Nucleus accumbens (tissue), 56 donors: ENCODE data around the gene SLC25A45.
A peak's percentile ranks its signal among the peaks of the same experiment; 100 is the strongest.
"Not testable (repeated sequence)": the region's sequence is repeated elsewhere in the genome, so short reads cannot be mapped to it uniquely, and the experiment has no call there.

Experiments used
- DNase-seq, 56 donors: peaks; one replicate each; lab custom pipeline; 2025; lab: John Stamatoyannopoulos, UW

The SLC25A45 gene

DNA sequence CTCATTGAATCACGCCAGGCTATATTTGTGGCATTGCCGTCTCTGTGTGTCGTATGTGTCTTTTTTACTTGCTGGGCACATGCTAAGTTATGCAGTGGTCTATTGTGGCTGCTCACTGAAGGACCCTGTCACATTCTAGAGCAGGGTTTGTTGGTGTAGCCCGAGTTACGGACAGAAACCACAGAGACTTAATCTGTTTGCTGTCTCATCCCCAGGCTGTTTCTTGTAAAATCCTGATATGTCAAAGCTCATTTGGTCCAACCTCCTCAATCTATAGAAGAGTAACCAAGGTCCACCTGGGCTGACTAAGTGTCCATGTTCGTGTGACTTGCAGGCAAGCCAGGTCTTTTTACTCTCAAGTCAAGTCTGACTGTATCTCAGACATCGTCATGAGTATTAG is 43.8 kb downstream of the SLC25A45 start:
- no peak for DNase-seq

DNA sequence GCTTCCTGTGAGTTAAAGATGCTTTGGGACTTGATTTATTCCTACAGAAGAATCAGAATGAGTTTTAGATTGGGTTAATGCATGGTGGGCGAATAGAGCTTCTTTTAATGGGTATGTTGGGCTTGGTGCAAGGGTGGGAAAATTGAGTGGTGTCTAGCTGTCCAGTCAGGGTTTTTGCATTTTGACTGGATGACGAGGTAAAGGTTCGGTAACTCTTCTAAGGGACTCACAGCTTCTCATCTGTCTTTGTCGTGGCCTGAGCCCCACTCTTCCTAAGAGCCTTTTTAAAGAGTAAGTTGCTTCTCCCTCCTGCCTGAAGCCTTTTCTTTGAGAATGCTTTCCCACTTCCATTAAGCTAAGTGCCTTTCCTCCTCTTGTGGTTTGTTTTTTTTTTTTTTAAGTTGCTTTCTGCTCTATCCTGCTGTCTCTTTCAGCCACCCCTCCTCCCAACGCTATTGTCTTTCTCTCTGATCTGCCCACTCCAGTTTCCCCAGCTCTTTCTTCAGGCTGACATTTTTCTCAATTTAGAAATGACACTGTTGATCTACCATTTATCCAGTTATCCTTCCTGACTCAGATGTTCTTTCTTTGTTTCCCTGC is 47.6 kb downstream of the SLC25A45 start:
- DNase-seq: no peak

DNA sequence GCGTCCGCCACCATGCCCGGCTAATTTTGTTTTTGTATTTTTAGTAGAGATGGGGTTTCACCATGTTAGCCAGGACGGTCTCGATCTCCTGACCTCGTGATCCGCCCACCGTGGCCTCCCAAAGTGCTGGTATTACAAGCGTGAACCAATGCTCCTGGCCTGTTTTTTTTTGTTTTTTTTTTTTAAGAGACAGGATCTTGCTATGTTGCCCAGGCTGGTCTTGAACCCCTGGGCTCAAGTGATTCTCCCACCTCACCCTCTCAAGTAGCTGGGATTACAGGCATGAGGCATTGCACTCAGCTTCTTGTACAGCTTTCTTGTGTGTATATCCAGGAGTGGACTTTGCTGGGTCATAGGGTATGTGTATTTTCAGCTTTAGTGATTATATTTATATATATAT is 49.9 kb downstream of the SLC25A45 start:
- DNase-seq: not testable (repeated sequence)

DNA sequence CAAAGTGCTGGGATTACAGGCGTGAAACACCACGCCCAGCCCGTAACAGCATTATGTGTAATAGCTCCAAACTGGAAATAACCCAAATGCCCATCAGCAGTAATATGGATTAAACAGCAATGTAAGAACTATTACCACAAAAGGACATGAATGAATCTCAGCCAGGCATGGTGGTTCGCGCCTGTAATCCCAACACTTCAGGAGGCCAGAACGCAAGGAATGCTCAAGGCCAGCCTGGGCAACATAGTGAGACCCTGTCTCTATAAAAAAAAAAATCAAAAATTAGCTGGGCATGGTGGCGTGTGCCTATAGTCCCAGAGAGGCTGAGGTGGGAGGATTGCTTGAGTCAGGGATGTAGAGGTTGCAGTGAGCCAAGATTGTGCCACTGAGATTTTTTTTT is 51.9 kb downstream of the SLC25A45 start:
- no peak for DNase-seq

DNA sequence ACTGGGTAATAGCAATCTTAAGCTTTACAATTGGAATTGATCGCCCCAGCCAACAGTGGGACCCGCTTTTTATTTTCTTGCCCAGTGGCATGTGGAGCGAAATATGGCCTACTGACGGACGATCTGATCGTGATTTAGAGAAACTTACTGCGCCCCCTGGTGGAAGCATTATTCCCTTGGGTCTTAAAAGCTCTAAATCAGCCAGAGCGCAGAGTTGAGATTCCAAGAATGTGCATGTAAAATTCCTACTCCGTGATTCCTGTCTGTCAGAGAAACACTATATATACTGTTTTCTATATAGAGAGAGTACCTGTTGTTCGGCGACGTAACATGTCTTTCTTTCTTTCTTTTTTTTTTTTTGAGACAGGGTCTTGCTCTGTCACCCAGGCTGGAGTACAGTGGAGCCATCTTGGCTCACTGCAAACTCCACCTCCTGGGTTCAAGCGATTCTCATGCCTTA is 52.5 kb downstream of the SLC25A45 start:
- DNase-seq: peak in 51 of 56 donors; percentile 10 to 96 (median 65)

DNA sequence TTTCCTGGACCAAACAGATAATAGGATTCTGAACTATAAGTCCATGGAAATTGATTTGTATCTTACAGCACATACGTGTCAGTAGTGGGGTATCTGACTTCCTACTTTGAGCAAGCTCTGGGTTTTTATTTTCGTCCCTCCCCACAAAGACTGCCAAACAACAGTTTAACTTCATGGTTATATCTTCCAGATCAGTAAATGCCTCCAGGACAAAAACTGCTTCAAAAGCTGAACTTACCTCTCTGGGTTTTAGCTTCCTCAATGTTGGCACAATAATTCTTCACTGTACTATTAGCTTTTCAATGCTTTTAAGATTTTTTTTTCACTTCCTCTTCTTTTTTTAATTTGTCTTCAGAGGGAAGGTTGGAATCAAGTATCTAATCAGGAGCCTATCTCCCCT is 53.0 kb downstream of the SLC25A45 start:
- no peak for DNase-seq

DNA sequence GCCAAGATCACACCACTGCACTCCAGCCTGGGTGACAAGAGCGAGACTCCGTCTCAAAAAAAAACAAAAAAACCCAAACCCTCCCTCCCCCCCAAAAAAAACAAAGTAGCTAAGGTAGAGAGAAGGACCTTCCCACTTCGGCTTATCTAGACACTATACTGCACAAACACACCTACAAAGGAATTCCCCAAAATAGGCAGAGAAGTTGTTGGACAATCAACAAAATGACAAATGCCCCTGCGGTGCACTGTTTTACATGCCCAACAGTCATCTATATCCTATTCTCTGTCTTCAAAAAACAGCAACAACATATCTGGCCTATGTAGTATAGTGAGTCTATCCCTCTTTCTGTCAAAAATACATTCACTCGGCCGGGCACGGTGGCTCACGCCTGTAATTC is 55.4 kb downstream of the SLC25A45 start:
- DNase-seq: no peak

DNA sequence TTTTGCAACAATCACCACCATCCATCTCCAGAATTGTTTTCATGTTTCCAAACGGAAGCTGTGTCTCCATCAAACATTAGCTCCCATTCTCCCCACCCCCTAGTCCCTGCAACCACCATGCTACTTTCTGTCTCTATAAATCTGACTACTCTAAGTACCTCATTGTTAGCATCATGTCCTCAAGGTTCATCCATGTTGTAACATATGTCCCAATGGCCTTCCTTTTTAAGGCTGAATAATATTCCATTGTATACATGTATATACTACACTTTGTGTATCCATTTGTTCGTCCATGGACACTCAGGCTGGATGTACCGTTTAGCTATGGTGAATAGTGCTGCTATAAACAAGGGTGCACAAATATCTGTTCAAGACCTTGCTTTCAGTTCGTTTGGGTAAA is 57.0 kb downstream of the SLC25A45 start:
- DNase-seq: no peak
